Measurements from ENCODE around the gene SLC22A7.

GRCh38 chr6:43260791-43261190, 37.3 kb upstream of the SLC22A7 start:
- no peak for TF ChIP-seq POLR2A (IDR thresholded peaks at IDR 0.05)
- TF ChIP-seq CTCF (IDR thresholded peaks at IDR 0.05 in 4 of 5, conservative IDR thresholded peaks at IDR 0.05 in 1 of 5), result no peak

Measured in gastrocnemius medialis (tissue), 4 donors.